ENCODE measurements around the gene PDE2A. TPM values are rescaled to one million over a fixed set of nuclear protein-coding genes. Genes with fewer than 3 reads are reported as not detected.

PDE2A gene
- total RNA-seq, 2 experiments from 2014 or later = 4.0 to 4.5 TPM

GRCh38 chr11:72710278-72710677, 36.1 kb upstream of the PDE2A start:
- H3K27me3 ChIP-seq (ENCODE audit: control insufficient read depth in 1 of 2, insufficient read depth in 2 of 2, low read length in 2 of 2) = no peaks in the 10 kb centered on the region
- H3K27ac ChIP-seq (ENCODE audit: low read depth in 1 of 2, low read length in 2 of 2) = no peak overlapping the region
- no peaks in the 10 kb centered on the region for H3K9me3 ChIP-seq (ENCODE audit: control insufficient read depth in 1 of 2, insufficient read depth in 1 of 2, low read length in 2 of 2)
- Mint-ChIP-seq H3K27me3 (no peaks in the 10 kb centered on the region), H3K36me3 (ENCODE audit: low read depth) (peaks cover 86% of the 10 kb centered on the region), H3K4me3 (no peak overlapping the region), H3K9me3 (no peaks in the 10 kb centered on the region), H3K27ac (no peak overlapping the region), H3K4me1 (ENCODE audit: low read depth) (peaks cover 12% of the 10 kb centered on the region)
- no peak overlapping the region for H3K4me3 ChIP-seq (ENCODE audit: low read length)
- ATAC-seq (ENCODE audit: poor library complexity) (no peak), DNase-seq (no peak)
- peaks cover 9% of the 10 kb centered on the region for H3K4me1 ChIP-seq (ENCODE audit: insufficient read depth, low read length)
- intact Hi-C loops (cut with DNase I, micrococcal nuclease) = no loop called here
- no peak for TF ChIP-seq CTCF (IDR thresholded peaks at IDR 0.05)
- CTCF ChIA-PET = no interaction called here
- peaks cover 88% of the 10 kb centered on the region for H3K36me3 ChIP-seq (ENCODE audit: insufficient read depth, low read length)
- POLR2A ChIA-PET = no interaction called here

- H3K27me3 ChIP-seq (ENCODE audit: control insufficient read depth in 1 of 2, insufficient read depth in 2 of 2, low read length in 2 of 2) = no peaks in the 10 kb centered on the region
- intact Hi-C loops (cut with DNase I, micrococcal nuclease) = no loop called here
- no peak overlapping the region for H3K27ac Mint-ChIP-seq
- POLR2A ChIA-PET = interaction anchor here (0.6 kb wide), 1 partner anchor 16 kb away, joined by 3 read pairs; no protein-coding TSS in a partner anchor
- TF ChIP-seq CTCF (IDR thresholded peaks at IDR 0.05) = no peak
- peaks cover 88% of the 10 kb centered on the region for H3K36me3 ChIP-seq (ENCODE audit: insufficient read depth, low read length)
- peaks cover 86% of the 10 kb centered on the region for H3K36me3 Mint-ChIP-seq (ENCODE audit: low read depth)
- H3K4me3 ChIP-seq (ENCODE audit: low read length) = no peak overlapping the region
- H3K27ac ChIP-seq (ENCODE audit: low read depth in 1 of 2, low read length in 2 of 2) = no peak overlapping the region
- DNase-seq = no peak
- H3K9me3 ChIP-seq (ENCODE audit: control insufficient read depth in 1 of 2, insufficient read depth in 1 of 2, low read length in 2 of 2) = no peaks in the 10 kb centered on the region
- no peaks in the 10 kb centered on the region for H3K27me3 Mint-ChIP-seq
- H3K4me1 Mint-ChIP-seq (ENCODE audit: low read depth) = peaks cover 6% of the 10 kb centered on the region
- no peak overlapping the region for H3K4me3 Mint-ChIP-seq
- no peak for ATAC-seq (ENCODE audit: poor library complexity)
- H3K4me1 ChIP-seq (ENCODE audit: insufficient read depth, low read length) = peaks cover 3% of the 10 kb centered on the region
- H3K9me3 Mint-ChIP-seq = no peaks in the 10 kb centered on the region
- CTCF ChIA-PET = interaction anchor here (1.0 kb wide), 1 partner anchor 16 kb away, joined by 3 read pairs; no protein-coding TSS in a partner anchor
Observed at GRCh38 chr11:72709478-72710238, 35.4 kb upstream of the PDE2A start.

- Mint-ChIP-seq H3K27me3 (no peaks in the 10 kb centered on the region), H3K4me3 (no peak overlapping the region), H3K4me1 (ENCODE audit: low read depth) (no peaks in the 10 kb centered on the region), H3K27ac (no peak overlapping the region), H3K9me3 (no peaks in the 10 kb centered on the region), H3K36me3 (ENCODE audit: low read depth) (peaks cover 81% of the 10 kb centered on the region)
- ChIA-PET POLR2A (no interaction called here), CTCF (no interaction called here)
- intact Hi-C loops (cut with DNase I, micrococcal nuclease) = no loop called here
- Histone ChIP-seq H3K4me1 (ENCODE audit: insufficient read depth, low read length) (no peaks in the 10 kb centered on the region), H3K36me3 (ENCODE audit: insufficient read depth, low read length) (peaks cover 87% of the 10 kb centered on the region), H3K27ac (ENCODE audit: low read depth in 1 of 2, low read length in 2 of 2) (no peak overlapping the region), H3K9me3 (ENCODE audit: control insufficient read depth in 1 of 2, insufficient read depth in 1 of 2, low read length in 2 of 2) (no peaks in the 10 kb centered on the region), H3K4me3 (ENCODE audit: low read length) (no peak overlapping the region), H3K27me3 (ENCODE audit: control insufficient read depth in 1 of 2, insufficient read depth in 2 of 2, low read length in 2 of 2) (no peaks in the 10 kb centered on the region)
- ATAC-seq (ENCODE audit: poor library complexity) (no peak), DNase-seq (no peak)
- no peak for TF ChIP-seq CTCF (IDR thresholded peaks at IDR 0.05)
Observed at GRCh38 chr11:72707032-72707431, 32.8 kb upstream of the PDE2A start.

Data from CD4-positive, alpha-beta T cell (primary cell).